Endodermal cell (in vitro differentiated cells): ENCODE data around the gene KAZALD1. TPM values are rescaled to one million over a fixed set of nuclear protein-coding genes. Genes with fewer than 3 reads are reported as not detected.

ENCODE experiments used
- DNase-seq: peaks from one replicate; pipeline ENCODE4 v3.0.0-alpha.2; 2017
- H3K27ac ChIP-seq: 2 replicates; pipeline ENCODE4 v1.5.1; 2013; ENCODE audit warnings: mild to moderate bottlenecking, low read depth, low read length, moderate library complexity
- H3K27me3 ChIP-seq: 2 replicates; pipeline ENCODE4 v1.6.1; 2013; ENCODE audit warnings: mild to moderate bottlenecking, low read length, moderate library complexity; ENCODE audit not compliant: insufficient read depth, control insufficient read depth, poor library complexity, severe bottlenecking
- H3K36me3 ChIP-seq: 2 replicates; pipeline ENCODE4 v1.7.0; 2013; ENCODE audit warnings: mild to moderate bottlenecking, low read length, moderate library complexity; ENCODE audit not compliant: control insufficient read depth, insufficient read depth
- H3K4me1 ChIP-seq: one replicate; pipeline ENCODE4 v1.7.0; 2013; ENCODE audit warnings: low read length; ENCODE audit not compliant: control insufficient read depth, insufficient read depth
- H3K4me3 ChIP-seq: 2 replicates; pipeline ENCODE4 v1.5.1; 2013; ENCODE audit warnings: mild to moderate bottlenecking, low read length, moderate library complexity
- H3K9ac ChIP-seq: 2 replicates; pipeline ENCODE4 v1.6.1; 2013; ENCODE audit warnings: mild to moderate bottlenecking, low read length, moderate library complexity; ENCODE audit not compliant: poor library complexity, severe bottlenecking; ENCODE audit errors: extremely low read depth
- H3K9me3 ChIP-seq: 2 replicates; pipeline ENCODE4 v1.6.1; 2013; ENCODE audit warnings: mild to moderate bottlenecking, low read length, moderate library complexity; ENCODE audit not compliant: control insufficient read depth
- H3K27ac Mint-ChIP-seq: 2 replicates; pipeline ENCODE4 v1.8.0; 2020; ENCODE audit warnings: mixed read lengths
- H3K27me3 Mint-ChIP-seq: 2 replicates; pipeline ENCODE4 v1.8.0; 2021; ENCODE audit warnings: mild to moderate bottlenecking, mixed read lengths; ENCODE audit not compliant: insufficient read depth
- H3K36me3 Mint-ChIP-seq: 2 replicates; pipeline ENCODE4 v1.8.0; 2020; ENCODE audit warnings: low read depth, mixed read lengths
- H3K4me1 Mint-ChIP-seq: 2 replicates; pipeline ENCODE4 v1.8.0; 2020; ENCODE audit warnings: mixed read lengths
- H3K4me3 Mint-ChIP-seq: 2 replicates; pipeline ENCODE4 v1.8.0; 2020; ENCODE audit warnings: mild to moderate bottlenecking, moderate library complexity, mixed read lengths
- H3K9me3 Mint-ChIP-seq: 2 replicates; pipeline ENCODE4 v1.8.0; 2020; ENCODE audit warnings: mild to moderate bottlenecking, mixed read lengths
- CTCF ChIP-seq: fragments of 200-600 bp; sonication (generic); conservative IDR thresholded peaks from 2 replicates; pipeline ENCODE4 v1.5.0; 2021; ENCODE audit warnings: antibody characterized with exemption, mild to moderate bottlenecking
- WGBS, 2 experiments: methylation state at CpG; one replicate each; pipeline versions ENCODE4 v1.1.5 to v1.1.7; 2013; ENCODE audit warnings: missing lambda C conversion rate in 2 of 2, mixed read lengths in 1 of 2; ENCODE audit not compliant: insufficient coverage in 1 of 2, insufficient read length in 1 of 2; 5-methylcytosine and 5-hydroxymethylcytosine counted together
- total RNA-seq, 2 donors: library from RNA; stranded (reverse); fragmentation: NEBNext Ultra II Directional in 1 of 2; extraction: Animal tissue kit (Norgen Biotek cat#: 25700) in 1 of 2; gene quantifications; 2 replicates in 1 of 2; 3 replicates in 1 of 2; pipeline ENCODE4 v1.2.1, GENCODE V29; 2021

KAZALD1 gene
- total RNA-seq, 2 donors from 2014 or later: 5.2 to 10.0 TPM

GRCh38 chr10:101069441-101069840, 7.7 kb downstream of the KAZALD1 start:
- Histone ChIP-seq H3K4me3 (no peak overlapping the region), H3K36me3 (no peaks in the 10 kb centered on the region), H3K27me3 (peaks cover 61% of the 10 kb centered on the region), H3K9me3 (no peaks in the 10 kb centered on the region), H3K27ac (no peak overlapping the region), H3K4me1 (no peaks in the 10 kb centered on the region), H3K9ac (no peak overlapping the region)
- peaks cover 64% of the 10 kb centered on the region for H3K27me3 Mint-ChIP-seq
- peaks cover 5% of the 10 kb centered on the region for H3K4me1 Mint-ChIP-seq
- DNase-seq: no peak
- no peak for TF ChIP-seq CTCF
- H3K27ac Mint-ChIP-seq: no peak overlapping the region
- H3K9me3 Mint-ChIP-seq: no peaks in the 10 kb centered on the region
- WGBS, 2 experiments: 88% methylated on average over 2 to 5 of the region's 5 CpGs
- no peaks in the 10 kb centered on the region for H3K36me3 Mint-ChIP-seq
- no peak overlapping the region for H3K4me3 Mint-ChIP-seq

- no peaks in the 10 kb centered on the region for H3K9me3 ChIP-seq
- H3K27ac Mint-ChIP-seq: no peak overlapping the region
- peaks cover 58% of the 10 kb centered on the region for H3K27me3 Mint-ChIP-seq
- H3K4me1 ChIP-seq: no peaks in the 10 kb centered on the region
- H3K27me3 ChIP-seq: peaks cover 57% of the 10 kb centered on the region
- WGBS, 2 experiments: 80 to 87% methylated on average over 1 to 3 of the region's 3 CpGs
- TF ChIP-seq CTCF: no peak
- H3K27ac ChIP-seq: no peak overlapping the region
- no peak overlapping the region for H3K9ac ChIP-seq
- DNase-seq: no peak
- H3K4me3 Mint-ChIP-seq: no peak overlapping the region
- no peaks in the 10 kb centered on the region for H3K9me3 Mint-ChIP-seq
- peaks cover 5% of the 10 kb centered on the region for H3K4me1 Mint-ChIP-seq
- no peaks in the 10 kb centered on the region for H3K36me3 ChIP-seq
- H3K36me3 Mint-ChIP-seq: no peaks in the 10 kb centered on the region
- no peak overlapping the region for H3K4me3 ChIP-seq
These were observed 8.3 kb downstream of the KAZALD1 start for GRCh38 chr10:101070098-101070497.

GRCh38 chr10:101071267-101071884, 9.6 kb downstream of the KAZALD1 start:
- H3K9me3 ChIP-seq: no peaks in the 10 kb centered on the region
- no peak overlapping the region for H3K9ac ChIP-seq
- peaks cover 50% of the 10 kb centered on the region for H3K27me3 ChIP-seq
- no peak for TF ChIP-seq CTCF
- H3K4me3 Mint-ChIP-seq: no peak overlapping the region
- WGBS, 2 experiments: 90 to 96% methylated on average over 4 to 5 of the region's 6 CpGs
- H3K36me3 ChIP-seq: no peaks in the 10 kb centered on the region
- H3K27me3 Mint-ChIP-seq: peaks cover 54% of the 10 kb centered on the region
- no peaks in the 10 kb centered on the region for H3K36me3 Mint-ChIP-seq
- no peak overlapping the region for H3K27ac Mint-ChIP-seq
- no peaks in the 10 kb centered on the region for H3K9me3 Mint-ChIP-seq
- H3K4me1 Mint-ChIP-seq: peaks cover 6% of the 10 kb centered on the region
- DNase-seq: no peak
- no peak overlapping the region for H3K4me3 ChIP-seq
- no peak overlapping the region for H3K27ac ChIP-seq
- H3K4me1 ChIP-seq: no peaks in the 10 kb centered on the region
